NT2/D1 (cell line): ENCODE results near the gene KIF5B.
"Not testable (repeated sequence)": the region's sequence is repeated elsewhere in the genome, so short reads cannot be mapped to it uniquely, and the experiment has no call there.

Experiments used
- DNase-seq: peaks from one replicate; pipeline ENCODE4 v3.0.0-alpha.2; 2011; ENCODE audit warnings: low read depth, low spot score
- H3K27me3 ChIP-seq: 2 replicates; pipeline ENCODE4 v1.6.0; 2011; ENCODE audit warnings: mild to moderate bottlenecking; ENCODE audit not compliant: insufficient read length, insufficient read depth
- H3K36me3 ChIP-seq: 2 replicates; pipeline ENCODE4 v1.6.1; 2011; ENCODE audit warnings: mild to moderate bottlenecking, low read length, mixed read lengths; ENCODE audit not compliant: insufficient read depth, insufficient read length
- H3K4me1 ChIP-seq: 2 replicates; pipeline ENCODE4 v1.5.1; 2011; ENCODE audit not compliant: insufficient read depth, insufficient read length
- H3K4me3 ChIP-seq: 2 replicates; pipeline ENCODE4 v1.5.1; 2011; ENCODE audit warnings: low read depth; ENCODE audit not compliant: insufficient read length
- H3K9ac ChIP-seq: 2 replicates; pipeline ENCODE4 v1.6.0; 2011; ENCODE audit warnings: low read depth; ENCODE audit not compliant: insufficient read length
- H3K9me3 ChIP-seq: 2 replicates; pipeline ENCODE4 v1.5.1; 2011; ENCODE audit warnings: mild to moderate bottlenecking, low read length; ENCODE audit not compliant: insufficient read depth
- SUZ12 ChIP-seq: IDR thresholded peaks from 2 replicates; pipeline ENCODE4 v1.6.1; 2011; ENCODE audit not compliant: insufficient read length, insufficient read depth; ENCODE audit errors: extremely low read depth
- YY1 ChIP-seq: IDR thresholded peaks from 2 replicates; pipeline ENCODE4 v1.6.1; 2011; ENCODE audit not compliant: insufficient read length, insufficient read depth
- ZNF274 ChIP-seq: IDR thresholded peaks from 2 replicates; pipeline ENCODE4 v1.6.1; 2011; ENCODE audit warnings: mild to moderate bottlenecking, low read depth, low read length

The KIF5B gene

GRCh38 chr10:31999070-31999660, 57.1 kb downstream of the KIF5B start:
- Histone ChIP-seq H3K9me3 (no peaks in the 10 kb centered on the region), H3K4me3 (no peak overlapping the region), H3K4me1 (peaks cover 4% of the 10 kb centered on the region), H3K27me3 (no peaks in the 10 kb centered on the region), H3K9ac (no peak overlapping the region), H3K36me3 (no peaks in the 10 kb centered on the region)
- TF ChIP-seq SUZ12: no peak
- TF ChIP-seq ZNF274: no peak
- no peak for TF ChIP-seq YY1
- no peak for DNase-seq

DNA sequence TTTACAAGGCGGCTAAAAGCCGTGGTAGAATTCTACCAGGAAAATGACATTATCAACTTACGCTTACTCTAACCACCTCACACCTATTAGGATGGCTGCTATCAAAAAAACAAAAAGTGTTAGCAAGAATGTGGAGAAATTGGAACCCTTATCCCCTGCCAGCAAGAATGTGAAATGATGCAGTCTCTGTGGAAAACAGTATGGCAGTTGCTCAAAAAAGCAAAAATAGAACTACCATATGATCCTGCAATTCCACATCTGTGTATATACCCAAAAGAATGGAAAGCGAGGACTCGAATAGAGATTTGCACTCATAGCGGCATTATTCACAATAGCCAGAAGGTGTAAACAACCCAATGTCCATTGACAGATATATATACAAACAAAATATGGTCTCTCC, 61.3 kb downstream of the KIF5B start:
- DNase-seq: no peak
- Histone ChIP-seq H3K4me1 (peaks cover 4% of the 10 kb centered on the region), H3K27me3 (no peaks in the 10 kb centered on the region), H3K4me3 (no peak overlapping the region), H3K36me3 (no peaks in the 10 kb centered on the region), H3K9ac (no peak overlapping the region), H3K9me3 (no peaks in the 10 kb centered on the region)
- TF ChIP-seq SUZ12 (no peak), YY1 (no peak), ZNF274 (no peak)

DNA sequence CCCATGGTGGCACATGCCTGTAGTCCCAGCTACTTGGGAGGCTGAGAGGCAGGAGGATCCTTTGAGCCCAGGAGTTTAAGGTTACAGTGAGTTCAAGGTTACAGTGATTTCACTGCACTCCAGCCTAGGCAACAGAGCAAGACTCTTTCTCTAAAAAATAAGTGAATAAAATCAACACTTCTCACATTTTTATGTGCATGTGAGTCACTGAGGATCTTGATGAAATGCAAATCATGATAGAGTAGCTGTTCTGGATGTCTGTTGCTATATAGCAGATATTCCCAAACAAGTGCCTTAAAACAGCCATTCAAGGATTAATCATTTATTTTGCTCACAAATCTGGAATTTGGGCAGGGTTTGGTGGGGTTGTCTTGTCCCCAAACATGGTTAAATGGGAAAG, 65.3 kb downstream of the KIF5B start:
- Histone ChIP-seq H3K4me1 (no peaks in the 10 kb centered on the region), H3K9ac (no peak overlapping the region), H3K36me3 (no peaks in the 10 kb centered on the region), H3K27me3 (no peaks in the 10 kb centered on the region), H3K4me3 (no peak overlapping the region), H3K9me3 (no peaks in the 10 kb centered on the region)
- TF ChIP-seq SUZ12: no peak
- no peak for TF ChIP-seq YY1
- no peak for TF ChIP-seq ZNF274
- DNase-seq: no peak

- H3K9me3 ChIP-seq, H3K9ac ChIP-seq, H3K4me3 ChIP-seq, DNase-seq, H3K36me3 ChIP-seq, H3K27me3 ChIP-seq, H3K4me1 ChIP-seq: not testable (repeated sequence)
Measured at GRCh38 chr10:31987786-31988185, 68.4 kb downstream of the KIF5B start.

- 0 out of 2 replicates have a peak, but pooled peaks cover 7% of the 10 kb centered on the region for H3K9me3 ChIP-seq
- H3K4me1 ChIP-seq: no peaks in the 10 kb centered on the region
- H3K4me3 ChIP-seq: no peak overlapping the region
- DNase-seq: no peak
- TF ChIP-seq ZNF274 (no peak), YY1 (no peak), SUZ12 (no peak)
- no peaks in the 10 kb centered on the region for H3K27me3 ChIP-seq
- H3K9ac ChIP-seq: no peak overlapping the region
- H3K36me3 ChIP-seq: no peaks in the 10 kb centered on the region
Measured at GRCh38 chr10:31982111-31982510, 74.1 kb downstream of the KIF5B start.

GRCh38 chr10:31980471-31980870, 75.8 kb downstream of the KIF5B start:
- Histone ChIP-seq H3K4me3 (no peak overlapping the region), H3K4me1 (no peaks in the 10 kb centered on the region), H3K36me3 (no peaks in the 10 kb centered on the region), H3K9ac (no peak overlapping the region), H3K9me3 (0 out of 2 replicates have a peak, but pooled peaks cover 7% of the 10 kb centered on the region), H3K27me3 (no peaks in the 10 kb centered on the region)
- no peak for DNase-seq
- TF ChIP-seq ZNF274 (no peak), YY1 (no peak), SUZ12 (no peak)

- not testable (repeated sequence) for H3K27me3 ChIP-seq, DNase-seq, H3K4me1 ChIP-seq
Measured at GRCh38 chr10:31979071-31979470, 77.2 kb downstream of the KIF5B start.

GRCh38 chr10:31978156-31978483, 78.1 kb downstream of the KIF5B start:
- H3K27me3 ChIP-seq: no peaks in the 10 kb centered on the region
- no peaks in the 10 kb centered on the region for H3K4me1 ChIP-seq
- H3K9me3 ChIP-seq: 0 out of 2 replicates have a peak, but pooled peaks cover 7% of the 10 kb centered on the region
- DNase-seq: no peak
- TF ChIP-seq SUZ12 (no peak), ZNF274 (no peak), YY1 (no peak)
- no peak overlapping the region for H3K4me3 ChIP-seq
- no peaks in the 10 kb centered on the region for H3K36me3 ChIP-seq
- no peak overlapping the region for H3K9ac ChIP-seq

More at GRCh38 chr10:31979071-31979470, 77.2 kb downstream of the KIF5B start:
- not testable (repeated sequence) for H3K36me3 ChIP-seq, H3K4me3 ChIP-seq, H3K9ac ChIP-seq, H3K9me3 ChIP-seq
